Adrenal gland (tissue), 12 donors: ENCODE results near the gene THAP8. TPM values are rescaled to one million over a fixed set of nuclear protein-coding genes. Genes with fewer than 3 reads are reported as not detected.
"Not testable (repeated sequence)": the region's sequence is repeated elsewhere in the genome, so short reads cannot be mapped to it uniquely, and the experiment has no call there.

Experiments
- DNase-seq, 7 donors: peaks; one replicate each; pipeline ENCODE4 v3.0.0-alpha.2; 2019 to 2020
- H3K27ac ChIP-seq, 5 donors: fragments of 200-600 bp; sonication (generic) in 4 of 5; 1 replicate in 3 of 5; 2 replicates in 2 of 5; pipeline versions ENCODE4 v1.5.1 to v1.8.0; 2016 to 2020; ENCODE audit warnings: mild to moderate bottlenecking in 1 of 5
- H3K27me3 ChIP-seq: fragments of 200-600 bp; 2 replicates; pipeline ENCODE4 v1.8.0; 2021
- H3K36me3 ChIP-seq, 2 donors: fragments of 200-600 bp; replicated peaks in 1 of 2; 1 replicate in 1 of 2; 2 replicates in 1 of 2; pipeline versions ENCODE4 v1.5.1 to v1.8.0; 2018 to 2022
- H3K4me1 ChIP-seq, 2 donors: fragments of 200-600 bp; replicated peaks in 1 of 2; 1 replicate in 1 of 2; 2 replicates in 1 of 2; pipeline versions ENCODE4 v1.5.1 to v1.8.0; 2018 to 2021
- H3K4me3 ChIP-seq, 4 donors: fragments of 200-600 bp; sonication (generic) in 3 of 4; one replicate each; pipeline ENCODE4 v1.5.1; 2016 to 2018
- H3K9me3 ChIP-seq, 3 donors: fragments of 200-600 bp; sonication (generic) in 1 of 3; replicated peaks in 1 of 3; 1 replicate in 2 of 3; 2 replicates in 1 of 3; pipeline versions ENCODE4 v1.5.1 to v1.8.0; 2016 to 2021
- POLR2A ChIP-seq, 2 donors: fragments of 450-650 bp; IDR thresholded peaks; one replicate each; pipeline ENCODE4 v1.6.1; 2017; ENCODE audit warnings: antibody characterized with exemption in 2 of 2, mild to moderate bottlenecking in 2 of 2, moderate library complexity in 1 of 2
- WGBS, 4 donors: extraction: QIAGEN DNeasy Blood & Tissue Kit in 2 of 4; methylation state at CpG; one replicate each; pipeline versions ENCODE4 v1.1.5 to v1.1.7; 2013 to 2017; 5-methylcytosine and 5-hydroxymethylcytosine counted together
- intact Hi-C, 2 donors: fragments of 100-400 bp; cut with DNase I; formaldehyde crosslinking; loops; one replicate each; pipeline versions ENCODE4 v1.14.1 to v1.15.0; 2022 to 2023
- polyA plus RNA-seq, 3 donors: library from polyadenylated mRNA; stranded (reverse); fragments of 200-250 nt in 2 of 3; fragments of 350-450 nt in 1 of 3; fragmentation: Illumina TruSeq in 1 of 3; extraction: RNeasy Lipid Tissue Mini Kit (QIAGEN cat#74804) in 1 of 3; gene quantifications; one replicate each; pipeline ENCODE4 v1.2.3, GENCODE V29; 2013 to 2014
- total RNA-seq, 9 donors: library from RNA; depleted of rRNA in 4 of 9; stranded (reverse); fragments of >200 nt in 4 of 9; fragments of 120-200 nt in 1 of 9; fragmentation: NEBNext Ultra II Directional in 1 of 9; extraction: Animal tissue kit (Norgen Biotek cat#: 25700) in 1 of 9; gene quantifications; one replicate each; pipeline versions ENCODE4 v1.1.0 to v1.2.4, GENCODE V29; 2013 to 2023
- TF ChIP-seq, protein P1 (sequence below), 6 experiments: fragments of 450-650 bp in 4 of 6; fragments of 200-600 bp in 2 of 6; sonication (generic) in 1 of 6; IDR thresholded peaks; 1 replicate in 5 of 6; 2 replicates in 1 of 6; pipeline versions ENCODE4 v1.5.1 to v1.8.0; 2016 to 2021; ENCODE audit warnings: antibody characterized with exemption in 6 of 6, mild to moderate bottlenecking in 2 of 6, moderate library complexity in 1 of 6
- donor health status: healthy with polysubstance abuse.
- donor health status: Bipolar disorder and iron deficiency.
- donor health status: DM: yes; HTN: yes; CAD: no.
- donor health status: DM: no; HTN: no; CAD: no.
- donor health status: DM: no; HTN: no; CAD: no.
- donor health status: DM: yes; HTN: yes; CAD: no.

The THAP8 gene
- total and polyA plus RNA-seq, 12 donors = 3.2 to 15.9 (median 5.9) TPM

DNA sequence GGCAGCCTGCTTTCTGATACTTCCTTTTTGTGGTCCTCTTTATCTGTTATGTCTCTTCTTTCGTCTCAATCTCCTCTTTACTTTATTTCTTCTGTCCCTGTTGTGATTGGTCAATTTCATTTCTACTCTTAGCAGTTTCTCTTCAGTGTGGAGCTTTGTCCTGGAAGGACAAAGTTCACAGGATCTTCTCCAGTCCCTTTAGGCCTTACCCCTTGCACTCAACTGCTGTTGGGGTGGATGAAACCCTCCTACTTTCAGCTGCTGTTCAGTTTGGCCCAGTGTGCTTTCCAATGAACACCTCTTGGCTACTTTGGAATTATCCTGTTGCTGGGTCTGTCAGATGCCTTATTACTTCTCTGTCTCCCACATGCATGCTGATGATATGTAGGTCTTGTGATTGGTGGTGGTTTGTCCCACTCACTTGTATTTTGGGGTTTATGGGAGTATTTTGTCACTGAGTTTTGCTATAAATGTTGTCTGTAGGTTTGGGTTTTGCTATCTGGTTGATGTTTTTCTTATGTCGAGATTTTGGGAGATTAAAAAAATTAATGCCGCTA is 25.4 kb upstream of the THAP8 start:
- Histone ChIP-seq H3K4me1 (no peaks in the 10 kb centered on the region), H3K36me3 (no peaks in the 10 kb centered on the region), H3K4me3 (no peak overlapping the region), H3K27ac (no peak overlapping the region), H3K27me3 (no peaks in the 10 kb centered on the region), H3K9me3 (no peaks in the 10 kb centered on the region)
- WGBS, 4 donors = 92 to 94% (median 93%) methylated on average over 3 of the region's 3 CpGs
- DNase-seq = no peak
- intact Hi-C loops = no loop called here
- no peak for TF ChIP-seq POLR2A (IDR thresholded peaks at IDR 0.05)

DNA sequence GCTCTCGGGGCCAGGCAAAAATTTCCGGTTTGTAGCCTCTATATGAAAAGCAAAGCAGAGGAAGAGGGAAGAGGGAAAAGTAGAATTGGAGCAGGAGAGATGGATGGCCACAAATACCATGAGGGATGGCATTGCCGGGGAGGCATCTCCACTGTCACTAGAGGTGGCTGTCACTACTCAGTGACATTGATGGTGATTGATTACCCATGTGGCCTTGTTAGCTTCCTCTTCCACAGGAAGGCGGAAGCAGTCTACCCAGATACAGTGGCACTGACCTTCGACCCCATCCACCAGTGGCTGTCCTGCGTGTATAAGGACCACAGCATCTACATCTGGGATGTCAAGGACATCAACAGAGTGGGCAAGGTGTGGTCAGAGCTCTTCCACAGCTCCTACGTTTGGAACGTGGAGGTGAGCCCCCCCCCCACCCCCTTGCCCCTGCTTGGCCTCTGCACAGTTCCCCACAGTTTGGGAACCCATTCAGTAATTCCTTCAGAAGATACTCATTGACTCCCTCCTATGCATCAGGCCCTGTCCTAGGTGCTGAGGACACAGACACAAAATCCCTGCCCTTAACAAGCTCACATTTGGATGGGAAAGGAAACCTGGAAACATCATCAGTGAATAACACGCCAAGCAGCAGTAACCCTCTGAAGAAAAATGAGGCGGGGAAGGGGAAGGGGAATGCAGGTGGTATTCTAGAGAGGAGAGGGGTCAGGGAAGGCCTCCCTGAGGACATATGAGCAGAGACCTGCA is 19.2 kb upstream of the THAP8 start:
- TF ChIP-seq, protein P1, sequence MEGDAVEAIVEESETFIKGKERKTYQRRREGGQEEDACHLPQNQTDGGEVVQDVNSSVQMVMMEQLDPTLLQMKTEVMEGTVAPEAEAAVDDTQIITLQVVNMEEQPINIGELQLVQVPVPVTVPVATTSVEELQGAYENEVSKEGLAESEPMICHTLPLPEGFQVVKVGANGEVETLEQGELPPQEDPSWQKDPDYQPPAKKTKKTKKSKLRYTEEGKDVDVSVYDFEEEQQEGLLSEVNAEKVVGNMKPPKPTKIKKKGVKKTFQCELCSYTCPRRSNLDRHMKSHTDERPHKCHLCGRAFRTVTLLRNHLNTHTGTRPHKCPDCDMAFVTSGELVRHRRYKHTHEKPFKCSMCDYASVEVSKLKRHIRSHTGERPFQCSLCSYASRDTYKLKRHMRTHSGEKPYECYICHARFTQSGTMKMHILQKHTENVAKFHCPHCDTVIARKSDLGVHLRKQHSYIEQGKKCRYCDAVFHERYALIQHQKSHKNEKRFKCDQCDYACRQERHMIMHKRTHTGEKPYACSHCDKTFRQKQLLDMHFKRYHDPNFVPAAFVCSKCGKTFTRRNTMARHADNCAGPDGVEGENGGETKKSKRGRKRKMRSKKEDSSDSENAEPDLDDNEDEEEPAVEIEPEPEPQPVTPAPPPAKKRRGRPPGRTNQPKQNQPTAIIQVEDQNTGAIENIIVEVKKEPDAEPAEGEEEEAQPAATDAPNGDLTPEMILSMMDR (IDR thresholded peaks at IDR 0.05) = no peak
- WGBS, 4 donors = 77 to 81% (median 79%) methylated on average over 8 to 10 of the region's 10 CpGs
- no peak for DNase-seq
- Histone ChIP-seq H3K9me3 (no peaks in the 10 kb centered on the region), H3K27ac (no peak overlapping the region), H3K4me3 (no peak overlapping the region), H3K36me3 (no peaks in the 10 kb centered on the region), H3K27me3 (no peaks in the 10 kb centered on the region), H3K4me1 (peaks cover 0 to 10% of the 10 kb centered on the region in 2 donors)
- intact Hi-C loops = no loop called here

DNA sequence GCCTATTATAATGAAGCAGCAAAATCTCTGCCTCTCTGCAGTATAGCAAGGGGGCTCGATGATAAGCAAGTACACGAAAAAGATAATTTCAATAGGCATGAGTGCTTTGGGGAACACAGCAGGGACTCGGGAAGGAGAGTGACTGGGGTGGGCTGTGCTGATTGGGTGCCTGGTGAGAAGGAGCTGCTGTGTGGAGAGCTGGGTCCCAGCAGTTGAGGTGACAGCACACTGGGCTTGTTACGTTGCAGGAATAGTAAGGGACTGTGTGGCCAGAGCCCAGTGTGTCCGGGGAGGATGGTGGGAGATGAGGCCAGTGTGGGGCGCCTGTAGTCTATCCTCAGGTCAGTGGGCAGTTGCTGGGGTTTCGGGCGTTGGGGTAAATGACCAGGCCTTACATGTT is 18.0 kb upstream of the THAP8 start:
- Histone ChIP-seq H3K4me3 (no peak overlapping the region), H3K27ac (no peak overlapping the region), H3K36me3 (no peaks in the 10 kb centered on the region), H3K4me1 (peaks cover 0 to 10% of the 10 kb centered on the region in 2 donors), H3K9me3 (no peaks in the 10 kb centered on the region), H3K27me3 (no peaks in the 10 kb centered on the region)
- TF ChIP-seq, protein P1 (IDR thresholded peaks at IDR 0.05) = no peak
- TF ChIP-seq POLR2A (IDR thresholded peaks at IDR 0.05) = no peak
- WGBS, 4 donors = 87 to 96% (median 91%) methylated on average over 8 of the region's 8 CpGs
- intact Hi-C loops = no loop called here
- no peak for DNase-seq

DNA sequence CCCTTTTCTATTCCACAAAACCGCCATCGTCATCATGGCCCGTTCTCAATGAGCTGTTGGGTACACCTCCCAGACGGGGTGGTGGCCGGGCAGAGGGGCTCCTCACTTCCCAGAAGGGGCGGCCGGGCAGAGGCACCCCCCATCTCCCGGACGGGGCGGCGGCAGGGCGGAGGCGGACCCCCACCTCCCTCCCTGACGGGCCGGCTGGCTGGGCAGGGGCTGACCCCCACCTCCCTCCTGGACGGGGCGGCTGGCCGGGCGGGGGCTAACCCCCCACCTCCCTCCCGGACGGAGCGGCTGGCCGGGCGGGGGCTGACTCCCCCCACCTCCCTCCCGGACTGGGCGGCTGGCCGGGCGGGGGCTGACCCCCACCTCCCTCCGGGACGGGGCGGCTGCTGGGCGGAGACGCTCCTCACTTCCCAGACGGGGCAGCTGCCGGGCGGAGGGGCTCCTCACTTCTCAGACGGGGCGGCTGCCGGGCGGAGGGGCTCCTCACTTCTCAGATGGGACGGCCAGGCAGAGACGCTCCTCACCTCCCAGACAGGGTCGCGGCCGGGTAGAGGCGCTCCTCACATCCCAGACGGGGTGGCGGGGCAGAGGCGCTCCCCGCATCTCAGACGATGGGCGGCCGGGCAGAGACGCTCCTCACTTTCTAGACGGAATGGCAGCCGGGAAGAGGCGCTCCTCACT is 14.9 kb upstream of the THAP8 start:
- H3K4me1 ChIP-seq, H3K4me3 ChIP-seq, H3K36me3 ChIP-seq, H3K27me3 ChIP-seq, H3K27ac ChIP-seq, DNase-seq, H3K9me3 ChIP-seq: not testable (repeated sequence)
- WGBS, 4 donors = 96 to 98% (median 98%) methylated on average over 25 to 48 of the region's 57 CpGs; no CpG with 5 or more reads in 1 of the 4 donors
- intact Hi-C loops = loop anchor here in 1 of 2 donors (10.0 kb wide), 1 partner anchor 46 kb away; the partner anchor contains the start of genes OVOL3, POLR2I and TBCB

DNA sequence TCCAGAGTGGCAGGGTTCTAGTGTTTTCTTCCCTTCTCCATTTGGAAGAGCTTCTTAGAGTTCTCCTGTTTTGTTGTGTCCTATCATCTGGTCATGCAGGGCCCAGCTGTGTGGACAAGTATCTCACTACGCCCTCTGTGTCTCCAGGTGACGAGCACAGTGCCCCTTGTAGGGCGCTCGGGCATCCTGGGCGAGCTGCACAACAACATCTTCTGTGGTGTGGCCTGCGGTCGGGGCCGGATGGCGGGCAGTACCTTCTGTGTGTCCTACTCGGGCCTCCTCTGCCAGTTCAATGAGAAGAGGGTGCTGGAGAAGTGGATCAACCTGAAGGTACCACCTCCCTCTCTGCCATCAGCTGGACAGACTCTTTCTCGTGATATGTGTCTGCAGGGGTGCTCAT is 13.6 kb upstream of the THAP8 start:
- WGBS, 4 donors = 80 to 99% (median 95%) methylated on average over 5 to 11 of the region's 11 CpGs
- no peaks in the 10 kb centered on the region for H3K27me3 ChIP-seq
- no peak overlapping the region for H3K4me3 ChIP-seq
- no peaks in the 10 kb centered on the region for H3K36me3 ChIP-seq
- H3K9me3 ChIP-seq = no peaks in the 10 kb centered on the region
- TF ChIP-seq, protein P1 (IDR thresholded peaks at IDR 0.05) = no peak
- TF ChIP-seq POLR2A (IDR thresholded peaks at IDR 0.05) = no peak
- H3K27ac ChIP-seq = no peak overlapping the region
- intact Hi-C loops = loop anchor here in 1 of 2 donors (10.0 kb wide), 1 partner anchor 47 kb away; the partner anchor contains the start of genes OVOL3, POLR2I and TBCB
- no peak for DNase-seq
- H3K4me1 ChIP-seq = peaks cover 0 to 10% of the 10 kb centered on the region in 2 donors
